Activated T-cell treated with anti-CD3 and anti-CD28 coated beads, Interleukin-2, amount 50 U/mL, for 4 hours (primary cell): Measurements from ENCODE around the gene PLCB4. TPM values are rescaled to one million over a fixed set of nuclear protein-coding genes. Genes with fewer than 3 reads are reported as not detected.

Experiments used
- ATAC-seq, 2 donors: fragments of 200-7000 bp; cut with Tn5 transposase; one replicate each; pipeline ENCODE4 v1.10.0; 2021
- DNase-seq: peaks from one replicate; pipeline ENCODE4 v3.0.0-alpha.2; 2020
- H3K27me3 Mint-ChIP-seq: one replicate; pipeline ENCODE4 v1.8.0; 2021; ENCODE audit warnings: low read depth, mixed read lengths
- H3K36me3 Mint-ChIP-seq: one replicate; pipeline ENCODE4 v1.8.0; 2022; ENCODE audit warnings: mixed read lengths; ENCODE audit not compliant: insufficient read depth
- H3K4me1 Mint-ChIP-seq: one replicate; pipeline ENCODE4 v1.8.0; 2021; ENCODE audit warnings: low read depth, mixed read lengths
- H3K4me3 Mint-ChIP-seq: one replicate; pipeline ENCODE4 v1.8.0; 2021; ENCODE audit warnings: mild to moderate bottlenecking, moderate library complexity, mixed read lengths
- H3K9me3 Mint-ChIP-seq: one replicate; pipeline ENCODE4 v1.8.0; 2021; ENCODE audit warnings: mixed read lengths
- total RNA-seq, 3 donors: library from RNA; stranded (reverse); gene quantifications; one replicate each; pipeline ENCODE4 v1.2.1, GENCODE V29; 2021

PLCB4 gene
- total RNA-seq, 3 donors from 2014 or later, result 0.05 TPM; not detected in 1

- no peak overlapping the region for H3K4me3 Mint-ChIP-seq
- H3K4me1 Mint-ChIP-seq, result no peaks in the 10 kb centered on the region
- H3K9me3 Mint-ChIP-seq, result peaks cover 6% of the 10 kb centered on the region
- DNase-seq, result no peak
- H3K27me3 Mint-ChIP-seq, result no peaks in the 10 kb centered on the region
- no peak for ATAC-seq
- H3K36me3 Mint-ChIP-seq, result no peaks in the 10 kb centered on the region
Observed at GRCh38 chr20:9130521-9130920, 61.6 kb downstream of the PLCB4 start.

DNA sequence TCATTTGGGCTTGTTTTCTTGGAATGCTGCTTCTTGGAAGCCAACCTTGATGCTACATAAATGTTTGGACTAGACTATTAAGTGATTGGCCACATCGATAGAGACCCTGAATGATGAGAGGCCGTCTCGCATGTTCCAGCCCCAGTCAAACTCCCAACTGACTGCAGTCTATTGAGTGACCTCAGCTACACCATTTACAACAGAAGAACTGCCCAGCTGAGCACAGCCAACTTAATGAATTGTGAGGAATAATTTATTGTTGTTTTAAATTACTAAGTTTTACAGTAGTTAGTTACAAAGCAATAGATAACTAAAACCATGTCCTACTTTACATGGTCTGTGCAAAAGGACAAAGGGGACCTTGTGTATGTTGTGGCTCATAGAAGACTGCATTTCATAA, 63.0 kb downstream of the PLCB4 start:
- no peak for DNase-seq
- H3K27me3 Mint-ChIP-seq, result no peaks in the 10 kb centered on the region
- no peaks in the 10 kb centered on the region for H3K36me3 Mint-ChIP-seq

DNA sequence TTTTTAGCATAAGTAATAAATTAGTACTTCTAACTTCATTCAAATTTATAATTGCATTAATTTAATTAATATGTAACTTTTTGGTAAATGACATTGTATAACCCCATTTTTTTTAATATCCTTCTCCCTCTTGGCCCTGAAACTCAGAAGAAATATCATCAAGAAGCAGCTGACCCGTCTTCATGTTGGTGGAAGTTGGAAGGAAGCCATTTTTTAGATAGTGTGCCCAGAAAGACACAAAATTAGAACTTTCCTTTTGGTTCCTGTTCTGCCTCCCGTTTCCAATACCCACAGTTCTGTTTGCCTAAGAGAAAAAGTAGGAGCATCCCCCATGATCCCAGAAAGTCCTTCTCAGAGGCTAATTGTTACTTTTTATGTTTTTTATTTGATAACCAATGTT, 65.5 kb downstream of the PLCB4 start:
- DNase-seq (no peak), ATAC-seq (no peak)
- Mint-ChIP-seq H3K9me3 (peaks cover 12% of the 10 kb centered on the region), H3K4me3 (no peak overlapping the region), H3K4me1 (no peaks in the 10 kb centered on the region), H3K36me3 (no peaks in the 10 kb centered on the region), H3K27me3 (no peaks in the 10 kb centered on the region)

More for the DNA sequence above, 63.0 kb downstream of the PLCB4 start:
- no peaks in the 10 kb centered on the region for H3K4me1 Mint-ChIP-seq
- ATAC-seq, result no peak
- peaks cover 6% of the 10 kb centered on the region for H3K9me3 Mint-ChIP-seq
- no peak overlapping the region for H3K4me3 Mint-ChIP-seq

GRCh38 chr20:9136114-9136513, 67.2 kb downstream of the PLCB4 start:
- H3K9me3 Mint-ChIP-seq, result peaks cover 10% of the 10 kb centered on the region
- no peaks in the 10 kb centered on the region for H3K4me1 Mint-ChIP-seq
- no peaks in the 10 kb centered on the region for H3K27me3 Mint-ChIP-seq
- no peak overlapping the region for H3K4me3 Mint-ChIP-seq
- no peaks in the 10 kb centered on the region for H3K36me3 Mint-ChIP-seq
- ATAC-seq, result no peak
- no peak for DNase-seq

GRCh38 chr20:9137001-9137400, 68.1 kb downstream of the PLCB4 start:
- Mint-ChIP-seq H3K4me1 (no peaks in the 10 kb centered on the region), H3K27me3 (no peaks in the 10 kb centered on the region)

DNA sequence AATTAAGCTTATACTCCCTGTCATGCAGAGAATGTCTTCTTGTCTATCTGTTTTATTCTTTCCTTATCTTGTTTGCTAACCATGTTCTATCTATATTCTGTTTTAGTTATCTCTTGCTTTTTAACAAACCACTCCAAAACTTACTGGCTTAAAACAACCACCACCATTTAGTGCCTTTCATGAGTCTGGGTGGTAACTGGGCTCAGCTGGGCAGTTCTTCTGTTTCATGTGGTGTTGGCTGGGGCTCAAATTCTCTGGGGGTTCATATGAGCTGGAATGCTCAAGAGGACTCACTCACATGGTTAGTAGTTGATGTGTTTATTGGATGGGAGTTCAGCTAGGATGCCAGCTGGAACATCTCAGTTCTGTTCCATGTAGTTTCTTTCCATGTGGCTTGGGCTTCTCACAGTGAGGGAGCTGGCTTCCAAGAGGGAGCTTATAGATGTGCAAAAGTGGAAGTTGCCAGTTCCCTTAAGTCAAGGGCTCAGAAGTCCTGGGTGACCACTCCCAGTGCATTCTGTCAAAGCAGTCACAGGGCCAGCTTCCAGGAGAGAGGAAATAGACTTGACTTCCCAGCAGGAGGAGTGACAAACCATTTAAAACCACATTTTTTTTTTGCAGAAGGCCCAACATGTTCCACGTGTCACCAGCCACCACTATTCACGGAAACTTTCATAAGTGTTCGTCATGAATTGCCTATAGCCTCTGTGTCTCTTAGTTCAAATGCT, 70.4 kb downstream of the PLCB4 start:
- H3K4me1 Mint-ChIP-seq, result no peaks in the 10 kb centered on the region
- no peaks in the 10 kb centered on the region for H3K27me3 Mint-ChIP-seq
- H3K4me3 Mint-ChIP-seq, result no peak overlapping the region
- H3K9me3 Mint-ChIP-seq, result peaks cover 15% of the 10 kb centered on the region
- ATAC-seq (no peak), DNase-seq (no peak)
- no peaks in the 10 kb centered on the region for H3K36me3 Mint-ChIP-seq

More at GRCh38 chr20:9137001-9137400, 68.1 kb downstream of the PLCB4 start:
- Mint-ChIP-seq H3K36me3 (no peaks in the 10 kb centered on the region), H3K9me3 (peaks cover 10% of the 10 kb centered on the region), H3K4me3 (no peak overlapping the region)
- DNase-seq (no peak), ATAC-seq (no peak)

DNA sequence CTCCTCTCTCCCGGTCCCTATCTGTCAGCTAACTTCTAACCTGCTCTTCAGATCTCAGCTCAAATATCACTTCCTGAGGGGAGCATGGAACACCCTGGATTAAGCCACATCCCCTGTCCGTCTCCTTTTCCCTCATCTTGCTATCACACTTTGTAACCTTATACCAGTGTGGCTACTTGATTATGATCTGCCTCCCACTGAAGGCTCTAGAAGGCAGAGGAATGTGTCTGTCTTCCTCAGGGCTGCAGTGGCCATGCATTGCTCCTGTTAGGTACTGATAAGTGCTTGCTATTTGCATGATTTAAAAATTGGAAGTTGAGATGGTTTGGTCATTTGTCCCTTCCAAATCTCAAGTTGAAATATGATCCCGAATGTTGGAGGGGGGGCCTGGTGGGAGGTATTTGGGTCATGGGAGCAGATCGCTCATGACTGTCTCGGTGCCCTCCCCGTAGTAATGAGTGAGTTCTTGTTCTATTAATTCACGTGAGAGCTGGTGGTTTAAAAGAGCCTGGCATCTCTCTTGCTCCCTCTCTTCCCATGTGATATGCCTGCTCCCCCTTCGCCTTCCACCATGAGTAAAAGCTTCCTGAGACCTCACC, 71.4 kb downstream of the PLCB4 start:
- ATAC-seq, result no peak
- no peak for DNase-seq
- Mint-ChIP-seq H3K4me1 (no peaks in the 10 kb centered on the region), H3K36me3 (no peaks in the 10 kb centered on the region), H3K9me3 (peaks cover 15% of the 10 kb centered on the region), H3K27me3 (no peaks in the 10 kb centered on the region), H3K4me3 (no peak overlapping the region)

- DNase-seq, result no peak
- no peaks in the 10 kb centered on the region for H3K4me1 Mint-ChIP-seq
- peaks cover 16% of the 10 kb centered on the region for H3K9me3 Mint-ChIP-seq
- H3K36me3 Mint-ChIP-seq, result no peaks in the 10 kb centered on the region
- ATAC-seq, result no peak
- H3K27me3 Mint-ChIP-seq, result no peaks in the 10 kb centered on the region
- no peak overlapping the region for H3K4me3 Mint-ChIP-seq
Observed at GRCh38 chr20:9141070-9141469, 72.2 kb downstream of the PLCB4 start.

DNA sequence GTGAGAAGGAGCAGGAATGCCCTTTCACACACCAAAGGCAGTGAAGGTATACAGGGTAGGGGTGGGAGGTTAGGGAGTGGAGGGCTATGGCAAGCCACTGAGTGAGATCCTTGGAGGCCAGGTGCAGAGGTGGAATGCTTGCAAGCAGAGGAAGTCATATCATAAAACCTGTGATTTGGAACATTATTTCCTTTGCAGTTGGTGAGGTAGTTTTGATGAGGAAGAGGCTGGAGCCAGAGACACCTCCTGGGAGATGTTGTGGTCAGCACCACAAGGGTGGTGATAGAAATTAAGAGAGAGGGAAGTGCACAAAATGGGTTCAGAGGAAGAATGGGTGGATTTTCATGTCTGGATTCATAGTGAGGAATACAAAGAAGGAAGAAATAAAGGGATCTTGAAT, 73.0 kb downstream of the PLCB4 start:
- H3K4me3 Mint-ChIP-seq, result no peak overlapping the region
- no peaks in the 10 kb centered on the region for H3K27me3 Mint-ChIP-seq
- ATAC-seq (no peak), DNase-seq (no peak)
- H3K4me1 Mint-ChIP-seq, result no peaks in the 10 kb centered on the region
- no peaks in the 10 kb centered on the region for H3K36me3 Mint-ChIP-seq
- H3K9me3 Mint-ChIP-seq, result peaks cover 18% of the 10 kb centered on the region

DNA sequence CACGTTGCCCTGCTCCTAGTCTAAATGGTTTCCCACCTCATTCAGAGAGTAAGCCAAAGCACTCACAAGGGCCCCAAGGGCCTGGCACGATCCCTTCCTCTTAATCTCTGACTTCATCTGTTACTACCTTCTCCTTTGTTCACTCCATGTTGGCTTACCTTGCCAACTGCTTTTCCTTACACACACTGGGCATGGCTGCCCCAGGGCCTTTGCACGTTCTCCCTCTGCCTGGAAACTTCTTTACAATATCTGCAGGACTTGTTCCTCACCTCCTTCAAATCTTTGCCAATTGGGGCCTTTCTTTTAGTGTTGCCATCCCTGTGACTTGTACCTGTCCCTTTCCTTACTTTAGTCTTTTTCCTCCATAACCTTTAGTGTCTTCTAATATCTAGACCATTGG, 73.9 kb downstream of the PLCB4 start:
- no peaks in the 10 kb centered on the region for H3K4me1 Mint-ChIP-seq
- DNase-seq, result no peak
- no peaks in the 10 kb centered on the region for H3K27me3 Mint-ChIP-seq
- no peaks in the 10 kb centered on the region for H3K36me3 Mint-ChIP-seq
- ATAC-seq, result no peak
- no peak overlapping the region for H3K4me3 Mint-ChIP-seq
- peaks cover 17% of the 10 kb centered on the region for H3K9me3 Mint-ChIP-seq

DNA sequence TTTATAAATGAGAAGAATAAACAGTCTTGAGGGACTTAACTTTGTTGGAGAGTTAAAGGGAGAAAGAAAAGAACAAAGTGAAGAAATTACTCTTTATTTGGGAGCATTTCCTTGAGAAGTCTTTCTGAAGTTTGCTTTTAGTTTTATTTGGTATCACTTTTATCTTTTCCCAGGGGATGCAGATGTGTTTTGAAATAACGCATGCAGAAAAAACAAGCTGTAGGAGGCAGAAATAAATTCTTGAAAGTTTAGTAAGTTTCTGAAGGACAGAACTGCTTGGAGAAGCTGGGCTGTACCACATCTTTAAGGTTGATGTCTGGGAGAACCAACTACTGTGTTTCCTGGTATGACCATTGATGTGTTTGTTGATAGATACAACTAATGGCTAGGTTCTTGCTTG, 75.0 kb downstream of the PLCB4 start:
- H3K36me3 Mint-ChIP-seq, result no peaks in the 10 kb centered on the region
- H3K27me3 Mint-ChIP-seq, result no peaks in the 10 kb centered on the region
- peaks cover 14% of the 10 kb centered on the region for H3K9me3 Mint-ChIP-seq
- H3K4me3 Mint-ChIP-seq, result no peak overlapping the region
- no peaks in the 10 kb centered on the region for H3K4me1 Mint-ChIP-seq
- DNase-seq, result no peak
- no peak for ATAC-seq

DNA sequence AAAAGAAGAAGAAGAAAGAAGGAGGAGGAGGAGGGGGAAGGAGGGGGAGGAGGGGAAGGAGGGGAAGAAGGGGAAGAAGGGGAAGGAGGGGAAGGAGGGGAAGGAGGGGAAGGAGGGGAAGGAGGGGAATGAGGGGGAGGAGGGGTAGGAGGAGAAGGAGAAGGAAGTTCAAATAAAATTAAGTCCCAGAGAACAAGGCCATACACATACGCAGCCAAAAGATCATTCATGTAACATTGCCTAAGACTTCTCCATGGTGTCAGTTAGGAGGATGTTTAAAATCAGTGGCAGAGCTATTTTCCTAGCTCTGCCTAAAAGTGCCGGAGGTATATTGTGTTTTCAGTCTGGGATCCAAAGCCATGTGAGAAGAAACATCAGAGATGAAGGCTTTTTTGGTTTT, 75.8 kb downstream of the PLCB4 start:
- no peaks in the 10 kb centered on the region for H3K4me1 Mint-ChIP-seq

DNA sequence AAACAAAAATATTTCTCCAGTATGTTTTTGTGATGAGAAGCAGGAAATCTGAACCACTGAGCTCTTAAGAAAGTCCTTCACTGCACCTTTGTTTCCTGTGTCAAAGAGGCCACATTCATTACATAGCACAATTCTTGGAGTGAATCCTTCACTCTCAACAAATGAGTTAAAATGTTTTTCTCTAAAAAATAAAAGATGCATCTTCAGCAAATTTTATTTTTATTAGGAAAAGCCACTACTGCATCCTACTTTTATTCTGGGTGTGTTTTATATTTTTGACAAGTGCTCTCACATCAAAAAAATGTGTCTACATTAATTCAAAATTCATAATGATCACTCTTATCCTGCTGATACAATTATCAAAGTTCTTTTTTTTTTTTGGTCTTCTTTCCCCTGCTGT, 76.3 kb downstream of the PLCB4 start:
- Mint-ChIP-seq H3K36me3 (no peaks in the 10 kb centered on the region), H3K4me3 (no peak overlapping the region), H3K9me3 (peaks cover 9% of the 10 kb centered on the region), H3K4me1 (no peaks in the 10 kb centered on the region), H3K27me3 (no peaks in the 10 kb centered on the region)
- DNase-seq (no peak), ATAC-seq (no peak)

More for the DNA sequence above, 75.8 kb downstream of the PLCB4 start:
- DNase-seq, result no peak
- Mint-ChIP-seq H3K27me3 (no peaks in the 10 kb centered on the region), H3K36me3 (no peaks in the 10 kb centered on the region), H3K9me3 (peaks cover 11% of the 10 kb centered on the region), H3K4me3 (no peak overlapping the region)
- ATAC-seq, result no peak

GRCh38 chr20:9146649-9147048, 77.8 kb downstream of the PLCB4 start:
- no peak overlapping the region for H3K4me3 Mint-ChIP-seq
- no peaks in the 10 kb centered on the region for H3K4me1 Mint-ChIP-seq
- DNase-seq (no peak), ATAC-seq (no peak)
- peaks cover 11% of the 10 kb centered on the region for H3K9me3 Mint-ChIP-seq
- no peaks in the 10 kb centered on the region for H3K27me3 Mint-ChIP-seq
- H3K36me3 Mint-ChIP-seq, result no peaks in the 10 kb centered on the region

DNA sequence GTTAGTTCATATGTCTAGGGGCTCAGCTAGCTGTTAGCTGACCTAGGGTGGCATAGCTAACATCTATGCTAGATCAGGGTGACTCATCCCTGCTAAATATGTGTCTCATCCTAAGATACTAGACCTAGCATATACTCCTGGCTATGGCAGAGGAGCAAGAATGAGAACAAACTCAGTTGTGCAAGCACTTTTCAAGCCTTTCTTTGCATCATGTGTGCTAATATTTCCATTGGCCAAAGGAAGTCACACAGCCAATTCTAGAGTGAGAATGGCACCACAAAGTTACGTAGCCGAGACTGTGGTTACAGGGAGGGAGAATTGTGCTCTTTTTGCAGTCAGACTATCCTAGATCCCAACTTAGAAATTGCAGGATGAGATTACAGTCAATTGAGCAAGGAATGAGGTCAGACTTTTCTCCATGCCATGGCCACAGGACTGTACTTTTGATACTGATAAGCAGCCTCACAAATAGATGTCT, 78.7 kb downstream of the PLCB4 start:
- Mint-ChIP-seq H3K27me3 (no peaks in the 10 kb centered on the region), H3K4me3 (no peak overlapping the region), H3K36me3 (no peaks in the 10 kb centered on the region), H3K4me1 (no peaks in the 10 kb centered on the region), H3K9me3 (peaks cover 14% of the 10 kb centered on the region)
- ATAC-seq, result no peak
- no peak for DNase-seq
